ENCODE measurements around the gene PEX14.
"Not testable (repeated sequence)": the region's sequence is repeated elsewhere in the genome, so short reads cannot be mapped to it uniquely, and the experiment has no call there.

The PEX14 gene

DNA sequence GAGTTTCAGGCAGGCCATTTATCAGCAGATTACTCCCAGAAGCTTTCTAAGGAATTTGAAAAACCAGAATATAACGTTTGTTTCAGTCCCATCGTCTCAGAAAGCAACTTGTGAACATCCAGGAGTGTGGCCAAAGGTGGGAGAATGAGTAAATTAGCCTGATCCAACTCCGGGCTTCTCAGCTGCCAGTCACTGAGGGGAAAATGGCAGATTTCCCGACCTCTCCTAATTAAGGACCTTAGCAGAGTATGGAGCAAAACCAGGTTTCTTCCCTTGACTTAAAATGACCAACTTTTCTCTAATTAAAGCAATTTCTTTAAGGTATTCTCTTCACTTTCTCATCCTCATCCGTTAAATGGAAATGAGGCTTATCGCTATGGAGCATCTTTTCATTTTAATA is 23.9 kb upstream of the PEX14 start:
- DNase-seq = no peak

DNA sequence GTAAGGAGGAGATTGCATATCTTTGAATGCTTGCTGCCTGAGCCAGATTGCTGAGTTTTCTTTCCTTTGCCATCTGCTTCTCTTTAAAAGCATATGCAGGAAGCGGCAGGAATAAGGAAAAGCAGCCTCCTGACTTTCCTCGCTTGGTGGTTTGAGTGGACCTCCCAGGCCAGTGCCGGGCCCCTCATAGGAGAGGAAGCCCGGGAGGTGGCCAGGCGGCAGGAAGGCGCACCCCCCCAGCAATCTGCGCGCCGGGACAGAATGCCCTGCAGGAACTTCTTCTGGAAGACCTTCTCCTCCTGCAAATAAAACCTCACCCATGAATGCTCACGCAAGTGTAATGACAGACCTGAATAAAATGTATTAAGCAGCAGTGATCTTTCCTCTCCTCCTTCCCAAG is 23.5 kb upstream of the PEX14 start:
- DNase-seq = no peak

GRCh38 chr1:10456048-10456447 is 18.7 kb upstream of the PEX14 start:
- no peak for DNase-seq

DNA sequence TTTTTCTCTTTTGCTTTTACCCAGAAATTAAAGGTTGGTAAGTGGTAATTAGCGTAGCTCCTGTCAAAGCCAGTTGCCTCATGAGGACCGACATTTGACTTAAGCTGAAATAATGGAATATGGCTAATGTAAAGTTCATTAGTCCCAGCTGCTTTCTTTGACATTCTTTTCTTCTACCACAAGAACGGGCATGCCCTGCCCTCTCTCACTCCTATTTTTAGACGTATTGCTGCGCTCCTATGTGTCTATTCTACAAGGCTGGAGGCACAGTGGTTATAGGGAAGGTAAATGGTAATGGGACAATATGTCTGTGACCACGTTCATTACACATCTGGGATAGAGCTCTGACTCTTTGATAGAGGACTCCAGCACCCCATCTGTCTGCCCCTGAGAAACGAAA is 18.1 kb upstream of the PEX14 start:
- no peak for DNase-seq

DNA sequence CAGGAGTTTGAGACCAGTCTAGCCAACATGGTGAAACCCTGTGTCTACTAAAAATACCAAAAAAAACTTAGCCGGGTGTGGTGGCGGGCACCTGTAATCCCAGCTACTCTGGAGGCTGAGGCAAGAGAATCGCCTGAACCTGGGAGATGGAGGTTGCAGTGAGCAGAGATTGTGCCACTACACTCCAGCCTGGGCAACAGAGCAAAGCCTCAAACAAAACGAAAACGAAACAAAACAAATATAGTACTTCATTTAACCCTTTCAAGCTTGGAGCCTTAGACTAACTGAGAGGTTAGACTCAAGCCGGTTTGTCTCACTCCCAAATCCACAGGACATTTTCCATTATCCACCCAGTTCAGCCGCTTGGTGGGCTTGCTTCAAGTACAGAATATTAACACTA is 17.3 kb upstream of the PEX14 start:
- not testable (repeated sequence) for DNase-seq

DNA sequence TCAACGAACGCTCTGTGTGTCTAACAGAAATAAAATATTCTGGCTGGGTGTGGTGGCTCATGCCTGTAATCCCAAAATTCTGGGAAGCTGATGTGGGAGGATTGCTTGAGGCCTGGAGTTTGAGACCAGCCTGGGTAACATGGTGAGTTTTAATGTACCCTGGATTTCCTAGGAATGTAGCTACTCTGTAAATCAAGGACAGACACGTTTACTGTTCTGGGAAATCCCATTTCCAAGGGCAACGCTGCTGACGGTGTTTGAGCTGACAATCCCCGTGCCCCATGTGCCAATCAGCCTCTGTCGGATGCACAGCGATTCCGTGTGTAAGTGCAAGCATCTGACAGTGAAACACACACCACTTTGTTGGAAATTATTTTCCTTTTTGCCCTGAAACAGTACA is 16.9 kb upstream of the PEX14 start:
- DNase-seq = no peak

DNA sequence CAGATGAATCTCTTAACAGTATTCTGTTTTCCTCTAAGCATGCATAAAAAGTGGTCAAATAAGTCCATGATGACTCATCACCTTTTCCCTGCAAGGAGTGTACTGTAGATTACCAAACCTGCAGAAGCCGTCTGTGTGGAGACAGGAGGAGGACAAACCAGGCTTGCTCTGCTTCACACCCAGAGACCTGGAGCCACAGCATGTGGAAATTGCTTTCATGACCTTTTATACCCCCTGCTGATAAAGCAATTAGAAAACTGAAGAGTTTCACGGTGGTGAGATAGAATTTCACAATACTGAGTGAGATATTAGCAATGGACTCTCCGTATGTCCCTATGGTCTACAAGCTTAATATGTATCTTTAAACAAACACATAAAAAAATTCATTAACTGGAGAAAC is 15.6 kb upstream of the PEX14 start:
- DNase-seq = peak; percentile 81

DNA sequence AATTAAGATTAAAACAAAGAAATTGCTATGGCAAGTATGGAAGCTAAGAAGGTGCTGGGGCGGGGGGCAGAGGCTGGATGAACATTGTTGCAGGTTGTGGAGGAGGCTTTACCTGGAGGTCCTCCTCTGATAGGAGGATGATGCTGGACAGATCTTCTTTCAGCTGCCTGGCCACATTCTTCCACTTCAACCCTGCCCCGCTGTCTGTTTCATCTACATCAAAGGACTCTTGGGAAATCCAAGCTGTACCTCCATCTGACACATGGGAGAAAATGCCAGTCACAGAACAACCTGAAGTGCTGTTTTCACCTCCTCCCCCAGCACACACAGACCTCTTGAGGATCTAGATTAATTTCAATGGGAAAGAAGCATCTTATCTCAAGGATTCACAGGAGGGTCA is 7.7 kb upstream of the PEX14 start:
- no peak for DNase-seq

GRCh38 chr1:10470043-10470442 is 4.7 kb upstream of the PEX14 start:
- DNase-seq = no peak

DNA sequence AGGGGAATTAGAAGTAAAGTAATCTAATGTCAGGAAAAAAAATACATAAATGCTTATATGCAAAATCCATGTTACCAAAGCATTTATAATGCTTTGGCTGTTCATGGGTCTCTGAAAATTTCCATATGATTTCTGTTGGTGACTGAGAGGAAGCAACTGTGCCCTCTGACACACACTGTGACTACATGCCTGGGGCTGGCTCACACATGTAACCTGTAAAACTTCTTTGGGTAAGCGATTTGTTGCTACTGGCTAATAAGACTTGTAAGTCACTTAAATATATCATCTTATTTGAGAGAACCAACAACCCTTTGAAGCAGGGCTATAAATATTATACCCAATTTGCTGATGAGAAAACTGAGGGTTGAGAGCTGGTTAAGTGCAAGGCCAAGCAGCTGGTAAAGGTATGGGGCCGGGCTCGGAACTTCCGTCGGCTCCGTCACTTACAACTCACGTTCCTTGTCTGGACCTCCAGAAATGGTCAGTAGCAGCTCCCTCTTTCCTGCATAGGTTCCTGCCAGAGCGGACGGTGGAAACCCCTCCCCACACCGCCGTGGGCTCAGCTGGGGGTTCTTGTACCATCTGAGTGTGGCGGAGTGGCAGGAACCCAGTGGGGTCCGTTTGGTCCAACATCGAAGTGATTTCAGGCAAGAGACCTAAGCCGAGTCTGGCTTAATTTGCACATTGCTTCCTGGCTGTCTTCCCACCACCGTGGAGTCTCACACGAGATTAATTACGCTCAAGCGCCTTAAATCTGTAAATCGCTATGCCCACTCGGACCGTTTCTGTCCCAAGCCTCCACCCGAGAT is 3.1 kb upstream of the PEX14 start:
- no peak for DNase-seq

DNA sequence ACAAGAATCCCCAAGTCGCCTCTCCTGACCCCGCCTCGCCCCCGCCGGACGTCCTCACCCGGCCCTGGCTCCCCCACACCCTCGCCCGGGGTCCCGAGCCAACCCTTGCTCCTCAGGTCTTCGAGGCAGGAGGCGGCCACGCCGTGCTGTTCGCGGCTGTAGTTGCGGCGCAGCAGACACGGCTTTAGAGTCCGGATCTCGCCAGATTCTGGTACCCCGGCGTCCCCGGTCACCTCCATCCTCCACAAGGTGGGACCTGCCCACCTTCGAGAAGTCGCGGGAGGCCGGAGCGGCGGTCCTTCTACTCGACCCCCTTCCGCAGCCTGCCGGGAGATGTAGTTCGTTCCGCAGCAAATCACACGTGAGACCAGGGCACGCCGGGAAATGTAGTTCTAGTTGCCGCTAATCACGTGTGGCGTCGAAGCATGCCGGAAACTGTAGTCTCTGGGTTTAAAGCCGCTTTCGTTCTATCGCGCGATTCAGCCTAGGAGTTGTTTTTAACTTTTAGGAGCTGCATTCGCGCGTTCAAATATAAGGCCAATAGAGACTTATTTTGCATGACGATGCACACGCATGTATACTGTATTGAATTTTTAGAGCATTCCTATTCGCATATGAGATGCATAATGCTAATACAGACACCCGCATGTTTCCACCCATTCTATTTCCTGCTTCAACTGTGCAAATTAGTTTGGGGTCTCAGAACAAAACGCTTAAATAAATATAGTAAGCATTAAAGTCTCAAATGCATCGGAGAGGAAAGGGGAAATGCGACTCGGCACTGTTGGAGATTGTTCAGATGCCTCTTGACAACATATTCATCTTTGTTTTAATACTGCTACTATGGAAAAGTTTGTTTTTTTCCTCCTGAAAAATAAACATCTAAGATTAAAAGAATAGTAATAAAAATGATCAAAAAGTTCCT is 2.3 kb upstream of the PEX14 start, which contains the start of gene DFFA:
Gene DFFA, minus strand, starts transcription at position 310 of the 925 bp plus-strand sequence. Its CDS starts 71 bp downstream, at position 239.
- peak; percentile 100 for DNase-seq

- no peak for DNase-seq
Observed at GRCh38 chr1:10473145-10473765, 1.5 kb upstream of the PEX14 start.

- DNase-seq = not testable (repeated sequence)
Observed at GRCh38 chr1:10474309-10474612, 489 bp upstream of the PEX14 start.

DNA sequence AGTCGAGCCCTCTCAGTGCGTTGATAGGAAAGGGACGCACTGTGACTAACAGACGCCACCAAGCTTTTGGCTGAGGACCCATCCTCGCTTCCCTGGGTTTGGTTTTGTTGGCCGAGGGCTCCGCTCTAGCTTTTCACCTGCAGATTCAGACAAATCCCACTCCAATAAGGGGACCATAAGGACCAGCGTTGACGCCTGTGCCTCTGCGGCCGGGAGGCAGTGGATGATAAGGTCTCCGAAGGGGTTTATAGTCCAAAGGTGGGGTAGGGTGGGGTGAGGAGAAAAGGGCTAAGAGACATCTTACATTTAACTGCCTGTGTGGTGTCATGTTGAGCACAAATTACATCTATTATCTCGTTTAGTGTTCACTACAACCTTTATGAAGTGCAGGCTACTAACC is 760 bp downstream of the PEX14 start:
- no peak for DNase-seq

DNA sequence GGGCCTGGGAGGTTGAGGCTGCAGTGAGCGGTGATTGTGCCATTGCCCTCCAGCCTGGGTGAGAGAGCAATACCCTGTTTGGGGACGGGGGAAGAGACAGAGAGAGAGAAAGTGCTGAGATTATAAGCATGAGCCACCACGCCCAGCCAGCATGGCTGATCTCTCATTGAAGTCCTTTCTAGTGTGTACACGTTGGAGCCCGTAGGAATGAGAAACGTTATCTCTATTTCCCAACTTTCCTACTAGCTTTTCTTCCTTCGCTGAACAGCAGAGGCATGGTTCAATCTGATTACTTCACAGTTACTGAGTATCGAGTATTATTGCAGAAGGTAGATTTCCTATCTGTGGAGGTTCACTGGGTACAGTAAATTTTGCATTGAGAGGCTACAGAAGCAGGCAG is 4.5 kb downstream of the PEX14 start:
- no peak for DNase-seq

DNA sequence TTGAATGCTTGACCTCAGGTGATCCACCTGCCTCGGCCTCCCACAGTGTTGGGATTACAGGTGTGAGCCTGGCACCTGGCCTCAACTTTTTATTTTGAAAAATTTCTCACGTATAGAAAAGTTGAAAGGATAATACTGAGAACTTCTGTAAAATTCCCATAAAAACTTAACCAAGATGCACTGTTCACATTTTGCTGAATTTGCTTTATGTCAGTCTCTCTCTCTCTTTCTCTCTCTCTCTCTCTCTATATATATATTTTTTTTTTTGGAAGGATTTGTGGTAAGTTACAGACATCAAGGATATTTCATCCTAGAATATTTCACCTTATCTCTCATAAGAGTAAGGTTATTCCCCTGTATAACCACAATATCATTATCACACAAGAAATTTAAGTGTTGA is 5.9 kb downstream of the PEX14 start:
- DNase-seq = no peak

DNA sequence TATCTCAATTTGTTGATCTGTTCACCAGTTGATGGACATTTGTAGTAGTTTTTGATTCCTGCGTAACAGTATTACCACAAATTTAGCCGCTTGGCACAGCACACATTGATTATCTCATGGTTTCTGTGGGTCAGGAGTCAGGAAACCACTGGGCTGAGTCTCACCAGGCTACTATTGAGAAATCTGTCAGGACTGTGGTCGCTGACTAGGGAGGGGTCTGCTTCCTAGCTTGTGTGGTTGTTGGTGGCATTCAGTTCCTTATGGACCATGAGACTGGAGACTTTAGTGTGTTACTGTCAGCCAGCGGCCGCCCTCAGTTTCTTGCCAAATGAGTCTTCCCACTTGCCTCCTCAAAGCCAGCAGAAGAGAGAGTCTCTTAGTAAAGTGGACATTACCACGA is 9.8 kb downstream of the PEX14 start:
- DNase-seq = no peak

DNA sequence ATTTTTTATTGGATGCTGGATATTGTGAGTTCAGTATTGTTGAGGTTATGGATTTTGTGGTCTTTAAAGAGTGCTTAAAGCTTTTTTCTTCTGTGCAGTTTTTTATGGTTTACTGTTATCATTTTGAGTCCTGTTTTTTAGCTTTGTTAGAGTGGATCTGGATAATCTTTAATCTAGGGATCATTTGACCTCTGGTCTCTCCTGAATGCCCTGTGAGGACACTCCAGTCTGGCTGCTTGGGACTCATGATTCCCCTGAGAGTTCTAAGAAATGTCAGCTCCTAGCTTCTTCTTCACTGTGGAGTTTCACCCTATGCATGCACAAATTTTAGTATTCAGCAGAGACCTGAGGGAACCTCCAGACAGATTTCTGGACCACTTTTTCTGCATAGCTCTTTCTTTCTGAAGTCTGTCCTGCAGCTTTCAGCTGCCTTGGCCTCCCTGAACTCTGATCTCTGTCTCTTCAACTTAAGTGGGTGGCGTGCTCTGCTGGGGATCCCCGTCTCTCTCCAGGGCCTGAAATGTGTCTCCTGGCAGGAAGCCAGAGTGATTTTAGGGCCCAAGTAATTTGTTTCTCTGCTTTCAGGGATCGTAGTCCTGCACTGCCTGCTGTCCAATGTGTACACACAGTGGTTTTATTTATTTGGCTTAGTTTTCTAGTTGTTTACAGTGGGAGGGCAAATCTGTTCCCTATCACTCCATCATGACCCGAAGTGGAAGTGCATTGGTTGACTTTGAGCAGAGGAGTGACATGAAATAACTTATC is 14.7 kb downstream of the PEX14 start:
- DNase-seq = no peak

DNA sequence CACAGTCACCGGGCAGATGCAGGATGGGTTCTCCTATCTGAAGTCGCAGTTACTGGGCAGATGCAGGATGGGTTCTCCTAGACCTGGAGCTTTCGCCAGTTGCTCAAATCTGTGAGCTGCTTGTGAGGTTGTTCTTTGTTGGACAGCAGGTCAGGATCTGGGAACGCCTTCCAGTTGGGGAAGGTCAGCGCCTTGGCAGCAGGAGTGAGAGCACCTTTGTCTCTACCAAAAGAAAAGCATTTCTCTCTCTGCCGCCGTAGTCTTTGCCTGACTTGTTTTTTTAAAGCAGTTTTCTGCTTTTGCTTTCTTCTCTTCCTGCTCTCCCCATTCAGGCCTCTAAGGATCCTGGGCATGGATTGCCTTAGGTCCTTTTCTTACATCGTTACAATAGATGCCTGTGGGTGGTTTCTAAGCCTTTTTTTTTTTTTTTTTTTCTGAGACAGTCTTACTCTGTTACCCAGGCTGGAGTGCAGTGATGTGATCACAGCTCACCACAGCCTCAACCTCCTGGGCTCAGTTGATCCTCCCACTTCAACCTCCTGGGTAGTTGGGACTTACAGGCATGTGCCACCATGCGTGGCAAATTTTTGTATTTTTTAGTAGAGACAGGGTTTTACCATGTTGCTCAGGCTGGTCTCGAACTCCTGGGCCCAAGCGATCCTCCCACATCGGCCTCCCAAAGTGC is 15.7 kb downstream of the PEX14 start:
- DNase-seq = no peak

DNA sequence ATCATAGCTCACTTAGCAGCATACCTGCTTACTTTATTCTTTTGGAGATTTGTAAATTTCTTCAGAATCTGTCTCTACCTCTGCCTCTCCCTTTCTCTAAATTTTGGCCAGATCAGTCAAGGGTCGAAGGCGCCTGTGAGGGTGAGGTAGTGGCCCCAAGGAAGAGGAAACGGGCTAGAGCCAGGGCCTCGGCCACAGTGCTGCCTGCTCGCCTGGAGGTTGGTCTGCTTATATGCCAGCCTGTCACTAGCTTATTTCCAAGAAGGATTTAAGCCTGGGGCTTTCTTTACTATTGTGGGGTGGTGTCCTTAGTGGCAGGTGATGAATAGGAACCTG is 19.6 kb downstream of the PEX14 start:
- DNase-seq = no peak

GRCh38 chr1:10494754-10495474 is 20.2 kb downstream of the PEX14 start:
- DNase-seq = peak; percentile 99

DNA sequence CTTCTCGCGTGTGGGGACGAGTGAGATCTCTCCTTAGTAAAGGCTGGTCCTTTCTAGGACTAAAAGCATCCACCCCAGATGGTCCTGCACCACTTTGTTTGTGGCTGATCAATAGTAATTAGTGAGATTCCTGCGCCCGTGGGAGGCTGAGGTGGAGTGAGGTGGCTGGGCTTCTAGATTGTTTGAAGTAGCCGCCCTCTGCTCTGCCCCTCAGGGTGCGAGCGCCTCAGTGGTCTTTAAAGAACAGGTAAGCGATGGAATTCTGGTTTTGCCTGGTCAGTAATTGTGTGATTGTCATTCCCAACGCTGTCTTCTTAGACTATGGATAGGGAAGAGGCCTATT is 20.7 kb downstream of the PEX14 start:
- DNase-seq = no peak

All from NCI-H510A treated with DMSO at 0.1 percent for 48 hours (cell line).